OCI-LY7 (cell line): ENCODE results near the gene SAMMSON. TPM values are rescaled to one million over a fixed set of nuclear protein-coding genes. Genes with fewer than 3 reads are reported as not detected.

Experiments
- BruUV-seq: library from RNA; stranded (reverse); fragments of 400-500 nt; replicated peaks from 2 replicates; lab custom pipeline; 2021; lab: Mats Ljungman, UMichigan
- CTCF ChIA-PET: fragments of 300-600 bp; sonication (Branson Sonifier 250); formaldehyde crosslinking; loops from one replicate; lab custom pipeline; 2022; ENCODE audit warnings: antibody characterized with exemption; ENCODE audit not compliant: unreplicated experiment; lab: Charles Lee
- POLR2A ChIA-PET: fragments of 300-600 bp; sonication (Branson Sonifier 250); formaldehyde crosslinking; loops from one replicate; lab custom pipeline; 2022; ENCODE audit warnings: antibody characterized with exemption; lab: Charles Lee
- DNase-seq: peaks from one replicate; pipeline ENCODE4 v3.0.0-alpha.2; 2015; ENCODE audit warnings: low spot score
- H2AFZ ChIP-seq: fragments of 200-600 bp; sonication (generic), shearing (Covaris generic); 2 replicates; pipeline ENCODE4 v1.6.1; 2014; ENCODE audit warnings: mild to moderate bottlenecking, antibody characterized with exemption, low read length, moderate library complexity
- H3K27ac ChIP-seq: fragments of 200-600 bp; sonication (generic); 2 replicates; pipeline ENCODE4 v1.5.1; 2014; ENCODE audit warnings: mixed run types, low read depth, mild to moderate bottlenecking, moderate library complexity, low read length, inconsistent platforms; ENCODE audit not compliant: poor library complexity, severe bottlenecking
- H3K36me3 ChIP-seq: fragments of 200-600 bp; sonication (generic); 2 replicates; pipeline ENCODE4 v1.6.1; 2014; ENCODE audit warnings: mild to moderate bottlenecking, antibody characterized with exemption, low read length, moderate library complexity, mixed read lengths; ENCODE audit not compliant: insufficient read depth
- H3K4me1 ChIP-seq: fragments of 200-600 bp; sonication (generic); 2 replicates; pipeline ENCODE4 v1.5.1; 2014; ENCODE audit warnings: mild to moderate bottlenecking, low read length; ENCODE audit not compliant: insufficient read depth, poor library complexity, severe bottlenecking
- H3K4me2 ChIP-seq: fragments of 200-600 bp; sonication (generic); 2 replicates; pipeline ENCODE4 v1.6.1; 2014; ENCODE audit warnings: mild to moderate bottlenecking, low read length
- H3K4me3 ChIP-seq: fragments of 200-600 bp; sonication (generic); 2 replicates; pipeline ENCODE4 v1.5.1; 2014; ENCODE audit warnings: mild to moderate bottlenecking, low read depth, low read length; ENCODE audit not compliant: poor library complexity, severe bottlenecking
- H3K79me2 ChIP-seq: fragments of 200-600 bp; sonication (generic); 2 replicates; pipeline ENCODE4 v1.6.1; 2016; ENCODE audit warnings: low read depth, mild to moderate bottlenecking, low read length, moderate library complexity, mixed read lengths; ENCODE audit not compliant: insufficient read depth
- H3K9me2 ChIP-seq: fragments of 200-600 bp; sonication (generic); 2 replicates; pipeline ENCODE4 v1.6.1; 2016; ENCODE audit warnings: mild to moderate bottlenecking, low read length, mixed read lengths; ENCODE audit not compliant: insufficient read depth
- H3K9me3 ChIP-seq: fragments of 200-600 bp; sonication (generic); 2 replicates; pipeline ENCODE4 v1.6.1; 2014; ENCODE audit warnings: mild to moderate bottlenecking, mixed run types, low read length, mixed read lengths
- H4K20me1 ChIP-seq: fragments of 200-600 bp; sonication (generic); 2 replicates; pipeline ENCODE4 v1.6.1; 2014; ENCODE audit warnings: mild to moderate bottlenecking, antibody characterized with exemption, low read length, moderate library complexity, mixed read lengths; ENCODE audit not compliant: insufficient read depth
- EZH2phosphoT487 ChIP-seq: fragments of 200-600 bp; sonication (generic); IDR thresholded peaks from 2 replicates; pipeline ENCODE4 v1.6.1; 2018; ENCODE audit warnings: low read depth, borderline replicate concordance, mild to moderate bottlenecking, mixed run types, antibody characterized with exemption, low read length, moderate library complexity, mixed read lengths
- intact Hi-C: fragments of 100-400 bp; cut with micrococcal nuclease; formaldehyde crosslinking; loops from one replicate; pipeline ENCODE4 v1.10.0; 2022; ENCODE audit not compliant: unreplicated experiment
- total RNA-seq, 2 experiments: library from RNA; depleted of rRNA in 1 of 2; stranded (reverse); fragments of >200 nt in 1 of 2; shearing (Covaris generic) in 1 of 2; gene quantifications; 2 replicates each; pipeline ENCODE4 v1.2.3, GENCODE V29; 2014 to 2022
- TF ChIP-seq, protein P1 (sequence below): fragments of 200-600 bp; sonication (generic); conservative IDR thresholded peaks from 2 replicates; pipeline ENCODE4 v1.5.1; 2014; ENCODE audit warnings: mild to moderate bottlenecking, antibody characterized with exemption, low read length, moderate library complexity, mixed read lengths

SAMMSON gene
- total RNA-seq, 2 experiments from 2014 or later, result not detected

DNA sequence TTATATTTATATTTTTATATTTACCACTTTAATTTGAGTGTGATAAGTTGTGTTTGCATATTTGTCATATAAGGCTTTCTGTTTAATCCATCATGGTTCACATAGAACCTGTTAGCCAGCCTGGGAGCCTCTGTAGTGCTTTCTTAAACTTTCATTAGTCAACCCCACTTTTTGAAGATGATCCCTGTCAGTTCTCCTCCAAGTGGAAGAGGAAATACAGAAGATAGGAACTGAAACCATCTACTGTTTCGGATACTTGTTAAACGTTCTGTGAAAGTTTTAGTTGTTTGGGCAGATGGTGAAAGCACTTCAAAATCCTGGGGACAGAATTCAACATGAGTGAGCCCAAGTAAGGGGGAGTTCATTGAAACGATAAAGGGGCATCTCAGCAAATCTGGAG is 4.6 kb upstream of the SAMMSON start:
- intact Hi-C loops, result no loop called here
- Histone ChIP-seq H3K4me2 (no peak overlapping the region), H2AFZ (no peak overlapping the region), H4K20me1 (no peaks in the 10 kb centered on the region), H3K4me3 (no peak overlapping the region), H3K79me2 (no peaks in the 10 kb centered on the region), H3K9me3 (no peaks in the 10 kb centered on the region), H3K9me2 (no peaks in the 10 kb centered on the region), H3K36me3 (no peaks in the 10 kb centered on the region), H3K27ac (no peak overlapping the region), H3K4me1 (no peaks in the 10 kb centered on the region)
- no peak for DNase-seq
- TF ChIP-seq, protein P1, sequence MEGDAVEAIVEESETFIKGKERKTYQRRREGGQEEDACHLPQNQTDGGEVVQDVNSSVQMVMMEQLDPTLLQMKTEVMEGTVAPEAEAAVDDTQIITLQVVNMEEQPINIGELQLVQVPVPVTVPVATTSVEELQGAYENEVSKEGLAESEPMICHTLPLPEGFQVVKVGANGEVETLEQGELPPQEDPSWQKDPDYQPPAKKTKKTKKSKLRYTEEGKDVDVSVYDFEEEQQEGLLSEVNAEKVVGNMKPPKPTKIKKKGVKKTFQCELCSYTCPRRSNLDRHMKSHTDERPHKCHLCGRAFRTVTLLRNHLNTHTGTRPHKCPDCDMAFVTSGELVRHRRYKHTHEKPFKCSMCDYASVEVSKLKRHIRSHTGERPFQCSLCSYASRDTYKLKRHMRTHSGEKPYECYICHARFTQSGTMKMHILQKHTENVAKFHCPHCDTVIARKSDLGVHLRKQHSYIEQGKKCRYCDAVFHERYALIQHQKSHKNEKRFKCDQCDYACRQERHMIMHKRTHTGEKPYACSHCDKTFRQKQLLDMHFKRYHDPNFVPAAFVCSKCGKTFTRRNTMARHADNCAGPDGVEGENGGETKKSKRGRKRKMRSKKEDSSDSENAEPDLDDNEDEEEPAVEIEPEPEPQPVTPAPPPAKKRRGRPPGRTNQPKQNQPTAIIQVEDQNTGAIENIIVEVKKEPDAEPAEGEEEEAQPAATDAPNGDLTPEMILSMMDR, result no peak
- no peak for TF ChIP-seq EZH2phosphoT487
- BruUV-seq, result no TSS peak
- CTCF ChIA-PET, result no interaction called here
- POLR2A ChIA-PET, result no interaction called here

- H3K4me3 ChIP-seq, result no peak overlapping the region
- CTCF ChIA-PET, result no interaction called here
Observed at GRCh38 chr3:69997631-69998307, 1.8 kb upstream of the SAMMSON start.

GRCh38 chr3:69998759-69999139 is 784 bp upstream of the SAMMSON start:
- Histone ChIP-seq H3K4me1 (no peaks in the 10 kb centered on the region), H3K4me3 (no peak overlapping the region), H3K9me3 (0 out of 2 replicates have a peak, but pooled peaks cover 5% of the 10 kb centered on the region), H3K4me2 (no peak overlapping the region), H4K20me1 (no peaks in the 10 kb centered on the region), H2AFZ (no peak overlapping the region), H3K79me2 (no peaks in the 10 kb centered on the region), H3K36me3 (no peaks in the 10 kb centered on the region), H3K9me2 (no peaks in the 10 kb centered on the region), H3K27ac (no peak overlapping the region)
- intact Hi-C loops, result no loop called here
- ChIA-PET POLR2A (no interaction called here), CTCF (no interaction called here)
- no TSS peak for BruUV-seq
- no peak for TF ChIP-seq EZH2phosphoT487
- TF ChIP-seq, protein P1, result no peak
- DNase-seq, result no peak

More at GRCh38 chr3:69997631-69998307, 1.8 kb upstream of the SAMMSON start:
- 0 out of 2 replicates have a peak, but pooled peaks cover under 1% of the 10 kb centered on the region for H3K9me3 ChIP-seq
- H3K27ac ChIP-seq, result no peak overlapping the region
- no peak for DNase-seq
- no peak overlapping the region for H2AFZ ChIP-seq
- BruUV-seq, result no TSS peak
- no peaks in the 10 kb centered on the region for H4K20me1 ChIP-seq
- intact Hi-C loops, result no loop called here
- H3K79me2 ChIP-seq, result no peaks in the 10 kb centered on the region
- H3K9me2 ChIP-seq, result no peaks in the 10 kb centered on the region
- no peaks in the 10 kb centered on the region for H3K4me1 ChIP-seq
- H3K36me3 ChIP-seq, result no peaks in the 10 kb centered on the region
- no peak for TF ChIP-seq EZH2phosphoT487
- TF ChIP-seq, protein P1, result no peak
- no peak overlapping the region for H3K4me2 ChIP-seq
- POLR2A ChIA-PET, result no interaction called here
